GM21515 (cell line): Measurements from ENCODE around the gene ZMPSTE24.

ENCODE experiments used
- ATAC-seq: cut with Tn5 transposase; IDR thresholded peaks from one replicate; pipeline ENCODE4 v1.9.1; 2021; ENCODE audit not compliant: unreplicated experiment

ZMPSTE24 gene

GRCh38 chr1:40303051-40303771 is 45.2 kb downstream of the ZMPSTE24 start:
- no peak for ATAC-seq

GRCh38 chr1:40303790-40304189 is 45.8 kb downstream of the ZMPSTE24 start:
- no peak for ATAC-seq

GRCh38 chr1:40305451-40305850 is 47.4 kb downstream of the ZMPSTE24 start:
- ATAC-seq: no peak

GRCh38 chr1:40305871-40306270 is 47.8 kb downstream of the ZMPSTE24 start:
- ATAC-seq: no peak

GRCh38 chr1:40306296-40306695 is 48.3 kb downstream of the ZMPSTE24 start:
- no peak for ATAC-seq

GRCh38 chr1:40307186-40307585 is 49.1 kb downstream of the ZMPSTE24 start:
- ATAC-seq: no peak

GRCh38 chr1:40308036-40308727 is 50.1 kb downstream of the ZMPSTE24 start:
- no peak for ATAC-seq

- ATAC-seq: no peak
Observed at GRCh38 chr1:40309374-40310128, 51.5 kb downstream of the ZMPSTE24 start.

- no peak for ATAC-seq
Observed at GRCh38 chr1:40310129-40310461, 52.1 kb downstream of the ZMPSTE24 start.

- ATAC-seq: no peak
Observed at GRCh38 chr1:40310983-40311642, 53.1 kb downstream of the ZMPSTE24 start.

GRCh38 chr1:40311692-40312091 is 53.7 kb downstream of the ZMPSTE24 start:
- no peak for ATAC-seq

GRCh38 chr1:40312238-40313205 is 54.5 kb downstream of the ZMPSTE24 start:
- ATAC-seq: peak; percentile 51

- no peak for ATAC-seq
Observed at GRCh38 chr1:40313329-40313957, 55.4 kb downstream of the ZMPSTE24 start.

GRCh38 chr1:40313958-40314720 is 56.1 kb downstream of the ZMPSTE24 start:
- no peak for ATAC-seq

- ATAC-seq: no peak
Observed at GRCh38 chr1:40314721-40315238, 56.7 kb downstream of the ZMPSTE24 start.

GRCh38 chr1:40315239-40315794 is 57.3 kb downstream of the ZMPSTE24 start:
- ATAC-seq: peak; percentile 40

- no peak for ATAC-seq
Observed at GRCh38 chr1:40315795-40316594, 58.0 kb downstream of the ZMPSTE24 start.
